H1 (cell line): ENCODE data around the gene GMPR.

ENCODE experiments used
- CTCF ChIP-seq, 3 experiments: IDR thresholded peaks; 1 replicate in 2 of 3; 2 replicates in 1 of 3; pipeline versions ENCODE4 v1.5.1 to v1.6.1; 2011; ENCODE audit warnings: low read length in 3 of 3, mild to moderate bottlenecking in 3 of 3, inconsistent platforms in 2 of 3, low read depth in 1 of 3, moderate library complexity in 1 of 3; ENCODE audit not compliant: insufficient read depth in 1 of 3; ENCODE audit errors: control extremely low read depth in 1 of 3
- EZH2 ChIP-seq: fragments of 200-600 bp; sonication (generic); IDR thresholded peaks from 2 replicates; pipeline ENCODE4 v1.7.1; 2012; ENCODE audit warnings: low read depth, mild to moderate bottlenecking, moderate library complexity, low read length, inconsistent platforms; ENCODE audit not compliant: severe bottlenecking
- GTF2F1 ChIP-seq: IDR thresholded peaks from 2 replicates; pipeline ENCODE4 v1.6.1; 2012; ENCODE audit warnings: low read depth, low read length, improper control_type of control experiment, borderline replicate concordance
- JUN ChIP-seq: IDR thresholded peaks from 2 replicates; pipeline ENCODE4 v1.6.1; 2011; ENCODE audit warnings: low read depth, mild to moderate bottlenecking, improper control_type of control experiment, low read length
- JUND ChIP-seq: IDR thresholded peaks from 2 replicates; pipeline ENCODE4 v1.6.1; 2011; ENCODE audit warnings: mild to moderate bottlenecking, improper control_type of control experiment, low read length
- POLR2A ChIP-seq, 2 experiments: IDR thresholded peaks; 1 replicate in 1 of 2; 2 replicates in 1 of 2; pipeline ENCODE4 v1.6.1; 2011; ENCODE audit warnings: low read depth in 2 of 2, low read length in 2 of 2, mild to moderate bottlenecking in 2 of 2; ENCODE audit errors: control extremely low read depth in 1 of 2
- POLR2AphosphoS5 ChIP-seq: IDR thresholded peaks from 2 replicates; pipeline ENCODE4 v1.6.1; 2011; ENCODE audit warnings: low read depth, low read length
- POU5F1 ChIP-seq: IDR thresholded peaks from 2 replicates; pipeline ENCODE4 v1.6.1; 2011; ENCODE audit warnings: low read depth, mild to moderate bottlenecking, low read length, moderate library complexity
- USF2 ChIP-seq: IDR thresholded peaks from 2 replicates; pipeline ENCODE4 v1.6.1; 2011; ENCODE audit warnings: low read length, improper control_type of control experiment

- no peak for TF ChIP-seq CTCF (IDR thresholded peaks at IDR 0.05; ENCODE audit: control extremely low read depth in 1 of 3, insufficient read depth in 1 of 3, low read depth in 1 of 3, low read length in 3 of 3)
- TF ChIP-seq JUN: no peak
- no peak for TF ChIP-seq POLR2AphosphoS5
- TF ChIP-seq POU5F1: no peak
- no peak for TF ChIP-seq EZH2
- no peak for TF ChIP-seq JUND
- TF ChIP-seq GTF2F1: no peak
- TF ChIP-seq USF2: no peak
- no peak for TF ChIP-seq POLR2A (IDR thresholded peaks at IDR 0.05; ENCODE audit: control extremely low read depth in 1 of 2, low read depth in 2 of 2, low read length in 2 of 2)
Measured at GRCh38 chr6:16329233-16329632, 90.8 kb downstream of the GMPR start.
